HG02840 (cell line): ENCODE measurements around the gene TIMM21.

Experiments
- ATAC-seq: cut with Tn5 transposase; IDR thresholded peaks from one replicate; pipeline ENCODE4 v1.9.1; 2021; ENCODE audit warnings: mild to moderate bottlenecking, moderate library complexity, moderate number of reproducible peaks; ENCODE audit not compliant: unreplicated experiment, low FRiP score

The TIMM21 gene

DNA sequence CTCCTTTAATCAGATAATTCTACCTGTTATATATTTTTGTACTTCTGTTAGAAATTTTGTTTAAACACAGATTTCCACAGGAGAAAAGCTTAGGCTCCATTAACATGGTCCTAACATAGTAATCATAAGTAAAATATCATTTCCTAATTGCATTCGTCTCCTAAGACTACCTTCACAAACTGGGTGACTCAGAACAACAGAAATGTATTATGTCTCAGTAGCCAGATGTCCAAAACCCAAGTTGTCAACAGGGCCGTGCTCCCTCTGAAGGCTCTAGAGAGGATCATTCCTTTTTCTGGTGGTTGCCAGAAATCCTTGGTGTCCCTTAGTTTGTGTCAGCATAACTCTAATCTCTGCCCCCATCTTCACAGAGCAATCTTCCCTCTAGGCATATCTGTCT lies 6.1 kb upstream of the TIMM21 start:
- ATAC-seq = no peak

DNA sequence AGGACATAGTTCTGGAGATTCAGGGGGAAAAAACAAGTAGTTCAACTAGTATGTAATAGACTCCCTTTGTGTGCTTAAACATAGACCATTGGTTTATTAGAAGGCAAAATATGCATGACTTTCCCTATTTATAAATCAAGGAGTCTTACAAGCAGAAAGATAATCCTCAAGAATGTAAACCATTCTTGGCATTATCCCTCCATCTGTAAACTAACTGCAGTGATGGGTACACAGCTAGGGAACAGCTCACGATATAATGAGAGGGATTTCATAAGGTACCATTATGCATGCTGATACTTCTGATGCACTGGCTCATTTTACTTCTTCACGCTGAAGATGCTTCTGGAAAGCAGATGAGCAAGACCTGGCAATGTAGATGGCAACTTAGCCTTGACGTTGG lies 1.6 kb upstream of the TIMM21 start:
- ATAC-seq = no peak

DNA sequence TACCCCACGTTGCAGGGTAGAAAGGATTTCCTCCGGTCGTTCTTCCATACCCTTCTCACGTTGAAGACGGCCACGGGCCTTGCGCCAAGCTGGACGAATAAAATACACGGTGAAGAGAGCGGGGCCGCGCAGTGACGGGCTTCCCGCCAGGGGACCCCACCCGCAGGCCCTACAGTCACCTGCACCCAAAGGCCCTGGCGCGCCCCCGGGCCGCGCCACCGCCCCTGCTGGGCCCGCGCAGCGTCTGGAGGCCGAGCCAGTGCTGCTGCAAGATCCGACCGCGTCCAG lies 888 bp upstream of the TIMM21 start:
- no peak for ATAC-seq

DNA sequence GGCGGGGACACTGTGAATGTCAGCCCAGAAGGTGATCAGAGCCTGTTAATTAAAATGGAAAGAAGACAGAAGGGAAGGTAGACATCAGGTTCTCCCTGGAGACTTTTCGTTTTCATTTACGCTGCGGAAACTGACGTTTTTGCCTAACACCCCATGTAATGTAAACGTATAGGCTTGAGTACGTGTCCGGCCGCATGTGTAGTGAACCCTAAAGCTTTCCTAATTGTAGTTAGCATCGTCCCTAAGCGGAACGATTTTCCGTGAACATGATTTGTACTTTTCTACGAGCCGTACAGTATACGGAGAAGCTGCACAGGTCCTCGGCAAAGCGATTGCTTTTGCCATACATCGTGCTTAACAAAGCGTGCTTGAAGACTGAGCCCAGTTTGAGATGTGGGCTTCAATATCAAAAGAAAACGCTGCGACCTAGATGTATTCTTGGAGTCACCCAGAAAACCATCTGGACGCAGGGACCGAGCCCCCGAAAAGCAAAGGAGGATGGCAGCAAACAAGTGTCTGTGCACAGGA lies 284 bp downstream of the TIMM21 start:
- ATAC-seq = peak; percentile 6

DNA sequence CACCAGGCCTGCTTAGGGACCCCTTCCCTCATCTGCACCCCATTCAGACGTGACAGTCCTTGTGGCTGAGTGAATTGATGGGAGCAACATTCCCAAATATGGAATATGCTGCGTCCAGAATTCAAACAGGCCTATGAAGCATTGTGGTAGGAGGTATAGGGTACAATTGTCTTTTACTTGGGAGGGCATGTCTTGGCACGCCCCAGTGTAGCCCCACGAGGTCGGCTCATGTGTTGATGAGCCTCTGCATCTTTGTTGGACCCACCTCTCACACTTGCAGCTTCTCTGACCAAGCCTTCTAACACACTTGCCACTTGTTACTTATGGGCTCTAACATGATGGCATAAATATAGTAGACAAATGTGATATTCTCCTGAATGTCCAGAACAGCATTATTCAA lies 1.6 kb downstream of the TIMM21 start:
- no peak for ATAC-seq

DNA sequence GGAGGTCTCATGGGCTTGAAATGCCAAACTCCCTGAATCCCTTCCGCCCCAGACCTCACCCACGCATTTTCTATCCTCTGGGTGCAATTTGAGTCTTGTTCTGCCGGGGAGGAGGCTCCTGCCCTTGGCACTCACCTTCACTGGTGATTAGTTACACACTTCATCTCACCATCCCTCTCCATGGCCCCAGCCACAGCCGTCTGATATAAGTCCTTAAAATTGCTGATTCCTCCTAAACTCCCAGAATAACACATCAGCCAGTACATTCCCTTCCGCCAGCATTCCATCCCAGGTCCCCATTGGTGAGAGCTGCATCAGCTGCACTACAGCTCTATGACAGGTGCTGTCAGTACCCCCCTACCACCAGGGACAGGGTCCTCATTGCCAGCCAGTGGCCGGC lies 3.9 kb downstream of the TIMM21 start:
- no peak for ATAC-seq

DNA sequence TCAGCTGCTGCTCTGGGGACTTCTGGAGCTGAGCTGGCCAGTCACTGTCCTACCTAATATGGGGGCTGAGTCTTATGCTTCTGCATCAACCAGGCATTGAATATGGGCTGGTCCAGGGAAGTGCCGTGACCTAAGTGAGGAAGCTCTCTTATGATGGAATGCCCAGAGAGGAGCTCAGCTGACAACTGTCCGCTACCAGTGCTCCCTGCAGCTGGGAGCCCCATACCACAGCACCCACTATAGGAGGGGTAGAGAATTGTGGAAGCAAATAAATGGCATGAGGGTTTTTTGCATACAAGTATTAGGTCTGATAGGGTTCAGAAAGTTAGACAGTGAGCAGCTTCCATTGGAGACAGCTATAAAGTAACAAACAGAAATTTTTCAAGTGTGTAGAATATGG lies 4.5 kb downstream of the TIMM21 start:
- no peak for ATAC-seq

DNA sequence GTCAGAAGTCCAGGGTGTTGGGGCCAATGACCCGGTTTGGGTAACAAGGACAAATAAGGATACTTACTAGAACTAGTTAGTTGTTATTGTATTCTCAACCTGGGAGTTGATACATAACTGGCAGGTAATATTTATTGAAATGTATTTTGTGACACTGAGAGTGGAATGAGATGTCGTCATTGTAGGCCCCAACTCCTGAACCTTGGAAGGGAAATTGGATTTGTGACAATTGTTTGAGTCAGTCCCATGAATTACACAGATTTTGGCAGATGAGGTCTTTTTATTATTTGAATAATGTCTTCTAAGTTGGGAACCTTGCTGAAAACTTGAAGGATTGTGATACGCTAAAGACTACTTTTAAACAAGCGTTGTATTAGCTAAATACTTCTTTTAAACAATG lies 5.1 kb downstream of the TIMM21 start:
- ATAC-seq = no peak

DNA sequence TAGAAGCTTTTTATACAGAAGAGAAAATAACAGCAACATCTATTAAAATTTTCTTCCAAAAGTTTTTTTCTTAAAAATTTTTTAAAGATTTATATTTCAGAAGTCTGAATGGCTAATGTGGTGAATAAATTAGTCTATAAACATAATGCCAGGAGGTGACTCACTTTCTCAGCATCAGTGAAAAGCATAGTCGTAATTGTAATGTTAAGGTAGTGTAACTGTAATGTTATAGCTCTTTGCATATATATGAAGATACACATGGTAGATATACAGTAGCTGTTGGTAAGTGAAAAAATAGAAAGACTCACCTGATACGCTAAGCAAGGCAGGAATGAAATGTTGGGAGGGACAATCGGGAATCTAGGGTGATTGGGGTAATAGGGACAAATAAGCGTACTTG lies 5.5 kb downstream of the TIMM21 start:
- no peak for ATAC-seq

DNA sequence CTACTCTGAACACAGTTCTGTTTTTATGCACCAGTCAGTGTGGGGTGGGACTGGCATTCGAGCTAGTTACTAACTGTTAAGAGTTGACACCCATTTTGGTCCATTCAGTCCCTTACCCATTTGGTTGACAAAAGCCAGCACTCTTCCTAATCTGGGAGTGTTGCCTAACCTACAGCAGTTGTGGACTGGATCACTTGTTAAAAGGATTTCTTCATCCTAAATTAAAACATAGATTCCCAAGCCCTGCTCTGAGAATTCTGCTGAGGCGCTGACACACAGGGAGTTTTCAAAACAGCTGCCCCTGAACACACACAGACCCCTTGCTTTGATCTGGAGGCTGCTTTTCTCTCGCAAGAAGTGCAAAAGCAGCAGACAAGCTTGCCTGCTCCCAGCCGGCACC lies 6.4 kb downstream of the TIMM21 start:
- ATAC-seq = no peak

DNA sequence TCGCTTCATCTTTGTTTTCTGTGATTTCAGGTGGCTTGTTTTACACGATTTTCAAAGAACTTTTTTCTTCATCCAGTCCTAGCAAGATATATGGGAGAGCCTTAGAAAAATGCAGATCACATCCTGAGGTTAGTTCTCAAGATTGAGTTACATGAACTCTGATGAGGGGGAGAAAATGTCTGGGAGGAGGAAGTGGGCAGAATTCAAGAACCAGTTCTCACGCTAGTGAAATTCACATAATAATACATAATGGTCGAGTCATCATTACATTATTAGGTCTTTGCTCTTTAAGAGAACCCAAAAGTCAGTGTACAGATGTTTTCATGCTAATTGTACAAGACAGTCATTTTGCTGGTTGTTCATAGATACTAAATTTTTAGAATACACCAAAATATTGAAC lies 7.0 kb downstream of the TIMM21 start:
- no peak for ATAC-seq

DNA sequence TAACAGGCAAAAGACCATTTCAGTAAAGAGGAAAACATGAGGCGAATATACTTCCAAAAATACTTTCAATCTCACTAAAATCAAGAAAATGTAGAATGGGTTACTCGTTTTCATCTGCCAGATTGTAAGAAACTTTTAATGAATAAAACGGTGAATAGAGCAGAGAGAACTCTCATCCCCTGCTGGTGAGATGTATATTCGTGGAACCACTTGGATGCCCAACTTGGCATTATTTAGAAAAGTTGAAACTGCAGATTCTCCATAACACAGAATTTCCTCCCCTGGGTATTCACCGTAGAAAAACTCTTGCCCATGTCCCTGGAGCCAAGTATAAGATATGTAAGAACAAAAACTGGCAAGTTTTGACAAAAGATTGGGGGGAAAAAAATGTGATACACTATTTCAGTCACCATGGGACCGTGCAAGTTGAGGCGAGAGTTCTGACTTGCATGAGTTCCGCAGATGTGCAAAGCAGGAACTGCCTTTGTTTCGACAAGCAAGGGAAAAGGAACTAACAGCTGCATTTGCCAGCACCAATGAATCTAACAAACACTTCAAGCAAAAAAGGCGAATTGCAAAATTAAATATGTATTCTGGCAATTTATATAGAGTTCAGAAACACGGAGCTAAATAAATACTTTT lies 14.8 kb downstream of the TIMM21 start:
- ATAC-seq = no peak

DNA sequence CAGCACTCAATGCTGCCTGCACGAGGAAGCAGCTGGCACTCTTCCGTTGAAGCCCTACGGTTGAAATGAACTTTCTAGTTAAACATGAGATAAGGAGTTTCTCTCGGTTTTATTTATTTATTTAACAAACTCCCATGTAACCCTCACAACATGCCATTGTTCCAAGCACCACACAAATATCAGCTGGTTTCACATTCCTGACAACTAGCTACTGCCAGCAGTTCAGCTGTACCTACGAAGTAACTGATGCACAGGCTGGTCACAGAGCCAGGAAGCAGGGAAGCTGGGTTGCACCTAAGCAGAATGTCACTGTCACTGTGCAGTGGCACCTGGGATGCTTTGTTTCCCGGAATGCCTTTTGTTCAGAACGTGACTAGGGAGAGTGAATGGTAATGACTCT lies 18.1 kb downstream of the TIMM21 start:
- no peak for ATAC-seq

DNA sequence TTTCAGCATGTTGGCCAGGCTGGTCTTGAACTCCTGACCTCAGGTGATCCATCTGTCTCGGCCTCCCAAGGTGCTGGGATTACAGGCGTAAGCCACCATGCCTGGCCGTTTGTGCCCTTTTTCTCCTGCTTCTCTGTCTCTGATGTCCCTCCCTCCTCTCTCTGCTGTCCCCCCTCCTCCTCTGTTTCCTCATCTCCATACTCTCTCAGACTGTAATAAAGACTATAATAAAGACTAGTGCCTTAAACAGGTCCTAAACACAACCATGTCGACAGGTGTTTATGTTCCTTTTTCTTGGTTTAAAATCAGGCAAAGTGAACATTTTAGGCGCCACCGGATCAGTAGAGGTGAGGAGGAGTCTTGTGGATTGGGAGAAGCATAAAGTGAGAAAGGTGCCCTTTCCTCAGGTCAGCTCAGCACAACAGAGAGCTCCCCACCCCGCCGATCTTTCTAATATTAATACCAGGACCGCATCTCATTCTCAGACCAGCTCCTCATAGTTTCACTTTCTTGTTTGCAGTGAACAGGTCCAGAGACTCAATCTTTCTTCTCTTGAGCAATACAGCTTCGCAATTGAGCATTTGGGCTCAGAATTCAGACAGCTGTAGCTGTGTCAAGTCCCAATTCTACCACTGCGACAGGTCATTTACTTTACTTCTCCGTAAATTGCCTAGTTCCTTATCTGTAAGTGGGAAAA lies 23.7 kb downstream of the TIMM21 start:
- ATAC-seq = peak; percentile 93

DNA sequence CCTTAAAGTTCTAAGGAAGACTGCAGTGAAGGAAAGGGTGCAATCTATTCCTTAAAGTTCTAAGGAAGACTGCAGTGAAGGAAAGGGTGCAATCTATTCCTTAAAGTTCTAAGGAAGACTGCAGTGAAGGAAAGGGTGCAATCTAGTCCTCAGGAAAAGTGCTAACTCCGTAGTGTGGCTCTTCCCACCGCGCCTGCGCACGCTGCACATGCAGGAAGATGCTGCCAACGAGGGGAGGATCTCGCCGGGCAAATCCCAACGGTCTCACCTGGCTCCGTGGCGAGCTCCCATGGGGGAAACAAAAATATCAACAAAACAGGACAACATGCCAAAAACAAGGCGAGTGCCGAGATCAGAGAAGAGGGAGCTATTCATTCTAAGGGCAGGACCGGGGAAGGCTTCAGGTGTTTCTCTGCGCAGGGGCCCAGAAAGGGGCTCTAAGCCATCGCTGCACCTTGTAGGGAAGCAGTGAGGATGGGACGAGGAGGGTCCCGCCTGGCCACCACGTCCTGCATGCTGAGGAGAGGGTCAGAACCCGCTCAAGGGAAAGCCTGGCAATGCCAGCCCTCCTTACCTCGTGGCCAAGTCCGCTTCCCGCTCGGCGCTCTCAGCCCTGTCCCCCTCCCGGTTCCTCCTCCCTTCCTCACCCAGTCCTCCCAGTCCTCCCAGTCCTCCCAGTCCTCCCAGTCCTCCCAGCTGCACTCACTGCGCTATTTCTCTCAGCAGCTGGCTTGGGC lies 24.5 kb downstream of the TIMM21 start:
- no peak for ATAC-seq

DNA sequence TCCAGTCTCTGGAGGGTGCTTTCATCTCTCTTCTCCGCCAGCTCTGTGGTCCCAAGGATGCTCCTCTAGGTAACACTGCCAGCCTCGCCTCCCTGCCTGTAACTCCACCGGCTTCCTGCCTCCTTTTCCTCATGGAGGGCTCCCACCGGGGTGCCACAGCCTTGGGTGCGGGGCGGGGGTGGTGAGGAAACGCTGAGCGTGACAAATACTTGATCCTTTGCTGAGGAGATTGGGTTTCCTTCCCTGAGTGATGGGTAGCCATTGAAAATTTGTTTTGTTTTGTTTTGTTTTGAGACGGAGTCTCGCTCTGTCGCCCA lies 25.1 kb downstream of the TIMM21 start:
- ATAC-seq = no peak

DNA sequence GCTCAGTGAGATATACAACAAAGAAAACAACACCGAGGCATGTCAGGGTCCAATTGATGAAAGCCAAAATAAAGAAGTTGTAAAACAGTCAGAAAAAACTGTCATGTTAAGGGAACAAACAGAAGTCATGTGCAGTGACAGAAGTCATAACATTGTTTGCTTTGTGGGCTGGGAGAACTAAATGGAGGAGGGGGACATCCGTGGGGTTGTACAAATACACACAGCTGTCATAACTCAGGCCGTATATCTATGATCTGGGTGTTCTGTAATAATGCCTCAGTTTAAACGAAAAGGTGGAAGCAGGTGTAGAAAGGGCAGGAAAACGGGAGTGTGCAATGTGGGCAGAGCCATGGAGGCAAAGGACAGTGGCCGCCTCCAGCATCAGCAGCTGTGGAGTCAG lies 27.3 kb downstream of the TIMM21 start:
- no peak for ATAC-seq

DNA sequence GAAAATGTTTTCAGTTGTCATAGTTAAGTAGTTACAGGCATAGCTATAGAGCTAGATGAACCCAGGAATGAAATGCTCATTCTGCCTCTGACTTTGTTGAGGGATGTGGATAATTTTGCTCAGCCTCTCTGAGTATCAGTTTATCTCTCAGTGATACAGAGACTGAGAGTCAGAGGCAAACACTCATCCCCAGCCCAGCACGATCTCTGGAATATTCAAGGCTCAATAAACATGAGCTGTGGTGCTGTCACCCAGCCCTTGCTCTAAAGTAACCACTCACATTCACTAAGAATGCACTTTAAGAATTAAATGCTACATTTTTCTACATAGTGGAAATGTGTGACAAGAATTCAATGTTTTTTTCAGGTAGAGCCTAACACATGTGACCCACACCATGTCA lies 30.6 kb downstream of the TIMM21 start:
- ATAC-seq = no peak

DNA sequence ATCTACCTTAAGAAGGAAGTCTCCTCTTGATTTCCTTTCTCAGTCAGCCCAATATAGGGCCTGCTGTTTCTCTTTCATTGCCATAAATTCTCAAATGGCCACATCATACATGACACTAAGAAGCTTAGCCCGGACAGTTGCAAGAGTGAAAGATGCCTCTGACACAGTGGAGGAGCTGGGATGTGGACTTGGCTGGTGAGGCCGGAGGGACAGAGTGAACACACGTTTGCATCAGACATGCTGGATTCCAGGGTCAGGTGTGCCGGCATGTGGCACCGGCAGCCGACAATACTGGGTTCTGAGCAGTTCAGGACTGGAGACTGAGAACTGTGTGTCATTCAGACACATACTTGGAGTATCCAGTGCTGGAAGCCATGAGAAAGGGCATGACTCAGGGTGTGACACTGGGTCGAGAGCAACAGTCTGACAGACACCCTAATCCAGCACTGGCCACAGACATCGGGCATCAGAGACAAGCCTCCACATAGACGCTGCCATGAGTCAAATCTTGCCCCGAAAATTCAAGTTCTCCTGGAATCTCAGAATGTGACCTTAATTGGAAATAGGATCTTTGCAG lies 31.4 kb downstream of the TIMM21 start:
- no peak for ATAC-seq

DNA sequence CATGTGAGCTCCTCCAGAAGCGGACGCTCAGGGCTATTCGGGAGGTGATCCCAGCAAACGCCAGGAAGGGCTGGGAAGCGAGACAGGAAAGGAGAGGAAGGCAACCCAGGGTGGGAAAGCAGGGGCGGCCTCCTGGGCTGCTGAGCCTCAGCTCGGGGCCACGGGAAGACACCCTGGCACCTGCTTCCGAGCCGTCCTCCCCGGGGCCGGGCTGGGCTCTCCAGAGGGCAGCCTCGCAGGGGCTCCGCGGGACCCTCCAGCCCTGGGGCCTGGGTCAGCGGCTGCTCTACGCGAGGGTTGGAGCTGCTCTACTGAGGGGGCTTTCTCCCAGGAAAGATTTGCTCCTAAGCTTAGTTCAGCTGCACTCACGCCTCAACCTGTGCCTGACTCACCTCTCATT lies 34.0 kb downstream of the TIMM21 start:
- no peak for ATAC-seq

DNA sequence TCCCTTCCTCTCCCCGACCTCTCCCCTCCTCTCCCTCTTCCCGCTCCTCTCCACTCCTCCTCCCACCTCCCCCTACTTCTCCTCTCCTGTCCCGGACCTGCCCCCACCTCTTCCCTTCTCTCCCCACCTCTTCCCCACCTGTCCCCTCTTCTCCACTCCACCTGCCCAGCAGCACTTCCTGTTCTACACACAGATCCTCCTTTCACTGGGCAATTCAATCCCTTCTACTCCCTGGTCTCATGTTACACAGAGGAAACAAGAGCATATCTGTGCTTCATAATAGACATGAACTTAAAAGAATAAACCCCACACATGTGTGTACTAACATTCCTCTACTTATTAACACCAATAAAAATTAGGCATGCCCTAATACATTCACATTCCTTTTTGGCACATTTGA lies 34.8 kb downstream of the TIMM21 start:
- ATAC-seq = no peak

DNA sequence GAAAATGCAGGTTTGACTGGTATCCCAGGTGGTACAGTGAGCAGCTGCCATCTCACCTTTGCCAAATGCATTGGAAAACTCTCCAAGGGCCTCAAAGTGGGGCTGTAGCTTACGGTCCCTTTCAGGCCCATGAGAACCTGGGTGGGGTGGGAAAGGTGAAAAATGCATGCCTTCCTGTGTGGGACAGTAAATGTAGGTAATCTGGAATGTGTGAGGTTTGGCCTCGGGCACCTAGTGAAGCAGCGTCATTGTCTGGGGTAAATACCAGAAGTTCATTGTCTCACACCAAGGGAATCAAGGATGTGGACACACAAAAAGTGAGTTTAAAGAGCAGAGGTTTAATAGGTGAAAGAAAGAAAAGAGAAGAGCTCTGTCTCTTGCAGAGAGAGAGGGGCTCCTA lies 36.6 kb downstream of the TIMM21 start:
- ATAC-seq = no peak
